HG03064 (cell line): Measurements from ENCODE around the gene IL18R1.

Experiments used
- ATAC-seq: cut with Tn5 transposase; IDR thresholded peaks from one replicate; pipeline ENCODE4 v1.9.1; 2021; ENCODE audit warnings: low read depth; ENCODE audit not compliant: unreplicated experiment

IL18R1 gene

GRCh38 chr2:102427249-102427648 is 71.7 kb downstream of the IL18R1 start:
- ATAC-seq: no peak

GRCh38 chr2:102428573-102428972 is 73.0 kb downstream of the IL18R1 start:
- no peak for ATAC-seq

DNA sequence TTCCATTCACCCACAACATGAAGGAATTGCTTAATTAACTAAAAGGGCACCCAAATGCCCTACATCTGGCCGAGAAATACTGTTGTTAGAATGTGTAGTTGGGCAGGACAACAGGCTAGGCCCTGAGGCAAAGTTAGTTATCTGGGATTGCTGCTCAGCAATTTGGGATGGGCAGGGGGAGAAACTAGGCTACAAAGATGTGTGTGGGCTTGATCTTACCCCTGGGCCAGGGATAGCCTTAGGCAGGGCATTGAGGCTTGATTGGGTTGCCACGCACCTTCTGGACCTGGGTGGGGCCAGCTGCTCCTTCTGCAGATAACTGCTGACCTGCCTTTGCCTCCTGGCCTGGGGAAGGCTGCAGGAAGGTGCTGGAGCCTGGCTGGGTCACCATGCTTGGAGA is 76.8 kb downstream of the IL18R1 start:
- ATAC-seq: no peak

DNA sequence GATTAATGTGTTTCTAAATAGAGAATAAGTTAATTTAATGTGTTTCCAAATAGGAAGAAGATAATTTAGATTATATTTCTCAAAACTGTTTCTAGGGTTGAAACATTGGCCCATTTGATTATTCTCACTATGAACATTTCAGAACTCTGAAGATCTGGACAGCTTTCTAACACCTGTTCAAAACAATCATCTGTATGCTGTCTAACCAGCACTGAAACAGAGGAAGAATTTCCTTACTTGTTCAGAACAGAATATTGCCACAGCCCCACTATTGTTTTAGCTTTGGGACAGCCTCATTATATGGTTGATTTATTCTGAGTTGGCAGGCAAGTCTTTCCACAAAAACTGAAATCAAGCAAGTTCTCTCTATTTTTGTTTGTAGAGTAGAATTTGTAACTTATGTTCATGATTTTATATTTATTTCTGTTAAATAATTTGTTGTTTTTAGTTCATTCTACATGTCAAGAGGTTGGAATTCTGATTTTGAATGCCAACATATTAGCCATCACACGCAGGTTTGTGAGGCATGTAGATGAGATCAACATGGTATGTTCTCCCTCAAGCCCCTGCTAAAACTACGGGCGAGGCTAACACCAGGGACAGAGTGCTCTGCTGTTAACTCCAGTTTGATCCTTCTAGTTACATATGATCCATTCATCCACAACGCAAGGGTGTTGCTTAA is 78.5 kb downstream of the IL18R1 start:
- ATAC-seq: no peak

DNA sequence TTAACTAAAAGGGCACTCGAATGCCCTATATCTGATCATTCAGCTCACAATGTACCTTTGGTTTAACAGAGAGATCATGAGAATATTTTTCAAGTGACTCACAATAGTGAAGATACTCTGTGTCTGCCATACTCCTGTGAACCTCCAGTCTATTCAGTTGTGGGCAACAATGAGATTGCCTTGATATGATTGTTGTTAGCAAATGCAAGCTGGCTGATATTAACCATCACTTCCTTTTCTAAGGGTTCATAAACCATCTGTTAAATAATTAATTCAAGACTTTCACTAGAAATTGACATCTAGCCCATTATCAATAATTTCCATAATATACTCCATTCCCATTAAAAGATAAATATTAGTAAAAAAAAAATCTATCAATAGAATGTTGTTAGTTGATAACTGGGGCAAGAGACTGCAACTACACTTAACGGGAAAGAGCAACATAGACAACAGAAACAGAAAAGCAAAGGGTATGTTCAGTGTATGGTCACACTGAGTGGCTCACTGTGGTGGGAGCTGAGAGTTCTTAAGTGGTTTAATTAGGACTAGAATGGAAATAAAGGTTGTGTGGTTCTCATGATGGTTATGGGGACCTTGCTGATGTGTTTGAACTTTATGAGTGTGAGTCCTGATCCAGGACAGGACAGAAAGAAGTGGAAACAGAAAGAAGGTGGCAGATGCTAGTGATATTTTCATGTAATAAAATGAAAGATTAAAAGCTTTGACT is 79.2 kb downstream of the IL18R1 start:
- ATAC-seq: no peak

DNA sequence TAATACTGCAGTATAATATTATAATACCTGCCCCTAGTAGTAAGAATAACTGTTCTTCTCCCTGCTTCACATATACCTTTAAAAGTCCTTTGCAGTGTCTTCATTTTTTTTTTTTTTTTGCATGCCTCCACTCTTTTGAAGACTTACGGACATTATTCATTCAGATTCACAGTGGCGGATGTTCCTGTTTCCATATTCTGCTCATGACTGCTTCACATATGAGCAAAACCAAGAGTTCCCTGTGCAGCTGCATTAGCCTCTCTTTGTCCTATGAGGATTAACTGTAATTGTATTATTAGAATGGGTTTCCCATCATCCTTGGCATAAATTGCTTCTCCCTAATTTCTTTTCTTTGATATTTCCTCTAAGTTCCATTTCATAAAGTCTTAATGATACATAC is 80.1 kb downstream of the IL18R1 start:
- no peak for ATAC-seq

DNA sequence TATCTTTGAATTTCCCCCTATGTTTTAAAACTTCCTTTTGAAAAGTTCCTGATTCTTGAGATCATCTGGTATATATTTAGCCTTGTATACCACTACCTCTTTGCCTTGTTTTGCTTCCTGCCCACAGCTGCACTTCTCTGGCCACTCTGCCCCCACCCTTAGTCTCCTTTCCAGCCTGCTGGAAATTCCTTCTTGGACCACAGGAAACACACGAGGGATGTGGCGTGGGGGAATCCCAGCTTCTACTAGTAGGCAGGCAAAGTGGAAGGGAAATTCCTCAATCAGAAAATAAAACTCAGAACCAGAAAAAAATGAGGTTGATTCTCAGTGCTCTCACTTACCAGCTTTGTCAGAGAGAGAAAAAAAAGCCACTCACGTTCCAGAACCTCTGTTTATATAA is 80.7 kb downstream of the IL18R1 start:
- no peak for ATAC-seq

GRCh38 chr2:102437122-102437521 is 81.5 kb downstream of the IL18R1 start:
- ATAC-seq: no peak

- ATAC-seq: no peak
These were observed 82.5 kb downstream of the IL18R1 start for GRCh38 chr2:102438111-102438510.

- no peak for ATAC-seq
These were observed 83.0 kb downstream of the IL18R1 start for GRCh38 chr2:102438578-102438977.

DNA sequence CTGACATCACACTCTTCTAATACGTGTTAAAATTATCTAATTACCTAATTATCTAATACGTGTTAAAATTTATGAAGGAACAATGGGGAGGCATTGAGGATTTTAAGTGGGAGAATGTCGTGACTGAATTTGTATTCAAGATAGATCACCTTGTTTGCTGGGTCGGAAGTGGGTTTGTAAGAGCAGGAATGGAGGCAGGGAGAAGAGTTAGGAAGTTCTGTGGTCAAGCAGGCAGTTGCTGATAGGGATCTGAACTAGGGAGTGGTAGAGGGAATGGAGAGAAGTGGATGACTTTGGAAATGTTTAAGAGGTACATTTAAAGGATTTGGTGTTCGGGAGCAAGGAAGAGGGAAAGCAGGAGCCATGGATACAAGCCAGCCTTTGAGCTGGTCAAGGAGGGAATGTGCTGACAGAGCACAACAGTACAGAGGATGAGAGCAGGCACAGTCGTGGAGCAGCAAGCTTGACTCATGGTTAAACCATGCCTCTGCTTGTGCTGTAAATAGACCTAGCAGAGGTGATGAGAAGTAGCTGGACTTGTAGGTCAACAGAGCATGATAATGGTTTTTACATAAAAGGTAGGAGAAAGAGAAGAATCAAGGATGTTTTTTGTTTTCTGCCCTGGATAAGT is 83.6 kb downstream of the IL18R1 start:
- ATAC-seq: no peak

GRCh38 chr2:102442967-102443828 is 87.6 kb downstream of the IL18R1 start:
- ATAC-seq: no peak

- ATAC-seq: no peak
These were observed 88.6 kb downstream of the IL18R1 start for GRCh38 chr2:102444233-102444632.

GRCh38 chr2:102446936-102447335 is 91.3 kb downstream of the IL18R1 start:
- no peak for ATAC-seq
